ENCODE data around the gene LIMK2.

DNA sequence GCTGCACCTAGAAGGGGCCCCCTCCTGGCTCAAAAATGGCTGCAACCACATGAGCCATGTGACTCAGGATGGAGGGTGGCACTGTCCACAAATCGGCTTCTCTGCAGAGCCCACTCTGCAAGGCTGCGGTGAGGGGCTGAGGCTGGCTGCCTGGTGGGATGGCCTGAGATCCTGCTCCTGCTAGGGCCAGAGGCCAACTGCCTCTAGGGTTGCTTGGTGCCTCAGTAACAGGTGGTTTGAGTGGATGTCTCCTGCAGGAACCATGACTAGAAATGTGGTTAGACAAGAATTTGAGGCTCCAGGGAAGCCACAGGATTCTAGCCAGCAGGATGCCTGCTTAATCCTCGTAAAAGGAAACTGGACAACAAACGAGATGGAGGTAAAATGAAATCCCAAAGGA lies 116.9 kb downstream of the LIMK2 start:
- TF ChIP-seq, protein P1, sequence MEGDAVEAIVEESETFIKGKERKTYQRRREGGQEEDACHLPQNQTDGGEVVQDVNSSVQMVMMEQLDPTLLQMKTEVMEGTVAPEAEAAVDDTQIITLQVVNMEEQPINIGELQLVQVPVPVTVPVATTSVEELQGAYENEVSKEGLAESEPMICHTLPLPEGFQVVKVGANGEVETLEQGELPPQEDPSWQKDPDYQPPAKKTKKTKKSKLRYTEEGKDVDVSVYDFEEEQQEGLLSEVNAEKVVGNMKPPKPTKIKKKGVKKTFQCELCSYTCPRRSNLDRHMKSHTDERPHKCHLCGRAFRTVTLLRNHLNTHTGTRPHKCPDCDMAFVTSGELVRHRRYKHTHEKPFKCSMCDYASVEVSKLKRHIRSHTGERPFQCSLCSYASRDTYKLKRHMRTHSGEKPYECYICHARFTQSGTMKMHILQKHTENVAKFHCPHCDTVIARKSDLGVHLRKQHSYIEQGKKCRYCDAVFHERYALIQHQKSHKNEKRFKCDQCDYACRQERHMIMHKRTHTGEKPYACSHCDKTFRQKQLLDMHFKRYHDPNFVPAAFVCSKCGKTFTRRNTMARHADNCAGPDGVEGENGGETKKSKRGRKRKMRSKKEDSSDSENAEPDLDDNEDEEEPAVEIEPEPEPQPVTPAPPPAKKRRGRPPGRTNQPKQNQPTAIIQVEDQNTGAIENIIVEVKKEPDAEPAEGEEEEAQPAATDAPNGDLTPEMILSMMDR (IDR thresholded peaks at IDR 0.05; ENCODE audit: insufficient read depth, low read length, poor library complexity, severe bottlenecking) = no peak
- no peak for TF ChIP-seq EZH2phosphoT487 (conservative IDR thresholded peaks at IDR 0.05; ENCODE audit: low read length)

Measured in SU-DHL-6 (cell line).